OCI-M1 (cell line): Measurements from ENCODE around the gene CCDC33.
"Not testable (repeated sequence)": the region's sequence is repeated elsewhere in the genome, so short reads cannot be mapped to it uniquely, and the experiment has no call there.

ENCODE experiments used
- DNase-seq: peaks from one replicate; lab custom pipeline; 2025; lab: John Stamatoyannopoulos, UW

CCDC33 gene

GRCh38 chr15:74336061-74337005, 100.2 kb downstream of the CCDC33 start:
- no peak for DNase-seq

- no peak for DNase-seq
Observed at GRCh38 chr15:74337146-74337545, 101.0 kb downstream of the CCDC33 start.

- no peak for DNase-seq
Observed at GRCh38 chr15:74337607-74338211, 101.6 kb downstream of the CCDC33 start.

- DNase-seq: no peak
Observed at GRCh38 chr15:74338676-74339075, 102.5 kb downstream of the CCDC33 start.

GRCh38 chr15:74339371-74339770, 103.2 kb downstream of the CCDC33 start:
- DNase-seq: no peak

- DNase-seq: peak; percentile 24
Observed at GRCh38 chr15:74340150-74340549, 104.0 kb downstream of the CCDC33 start.

GRCh38 chr15:74343127-74343796, 107.1 kb downstream of the CCDC33 start:
- DNase-seq: no peak

GRCh38 chr15:74343797-74344127, 107.6 kb downstream of the CCDC33 start:
- DNase-seq: no peak

- DNase-seq: no peak
Observed at GRCh38 chr15:74345051-74345450, 108.9 kb downstream of the CCDC33 start.

- no peak for DNase-seq
Observed at GRCh38 chr15:74347757-74348250, 111.7 kb downstream of the CCDC33 start.

- no peak for DNase-seq
Observed at GRCh38 chr15:74349241-74349778, 113.2 kb downstream of the CCDC33 start.

GRCh38 chr15:74350295-74351275, 114.5 kb downstream of the CCDC33 start:
- DNase-seq: no peak

GRCh38 chr15:74351670-74352069, 115.5 kb downstream of the CCDC33 start:
- DNase-seq: no peak

GRCh38 chr15:74352393-74352910, 116.3 kb downstream of the CCDC33 start:
- no peak for DNase-seq

GRCh38 chr15:74353992-74354391, 117.9 kb downstream of the CCDC33 start:
- not testable (repeated sequence) for DNase-seq

GRCh38 chr15:74356050-74356449, 119.9 kb downstream of the CCDC33 start:
- DNase-seq: not testable (repeated sequence)

GRCh38 chr15:74357514-74357913, 121.4 kb downstream of the CCDC33 start:
- not testable (repeated sequence) for DNase-seq

GRCh38 chr15:74359376-74359775, 123.2 kb downstream of the CCDC33 start:
- not testable (repeated sequence) for DNase-seq

- DNase-seq: not testable (repeated sequence)
Observed at GRCh38 chr15:74360855-74361254, 124.7 kb downstream of the CCDC33 start.

GRCh38 chr15:74362482-74362881, 126.4 kb downstream of the CCDC33 start:
- no peak for DNase-seq
